Activated CD8-positive, alpha-beta memory T cell treated with anti-CD3 and anti-CD28 coated beads for 24 hours (primary cell): ENCODE data around the gene NPW.

Source experiments
- DNase-seq: peaks from one replicate; pipeline ENCODE4 v3.0.0-alpha.2; 2020

Gene NPW

DNA sequence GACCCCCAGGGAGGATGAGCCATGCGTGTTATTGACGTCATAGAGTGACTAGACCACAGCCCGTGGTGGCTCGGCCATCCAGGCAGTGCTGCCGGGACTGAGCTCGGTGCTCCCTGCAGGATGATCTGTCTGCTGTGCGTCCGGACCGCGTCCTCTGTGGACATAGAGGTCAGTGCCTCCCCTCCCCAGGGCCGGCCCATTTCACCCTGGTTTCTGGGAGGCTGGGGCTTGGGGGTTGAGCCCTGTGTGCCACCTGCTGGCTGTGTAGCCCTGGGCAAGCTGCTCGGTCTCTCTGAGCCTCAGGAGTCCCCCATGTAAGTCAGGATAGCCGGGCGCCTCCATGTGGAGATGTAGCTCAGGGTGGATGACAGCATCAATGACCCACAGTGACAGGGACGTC is 36.5 kb downstream of the NPW start:
- no peak for DNase-seq

DNA sequence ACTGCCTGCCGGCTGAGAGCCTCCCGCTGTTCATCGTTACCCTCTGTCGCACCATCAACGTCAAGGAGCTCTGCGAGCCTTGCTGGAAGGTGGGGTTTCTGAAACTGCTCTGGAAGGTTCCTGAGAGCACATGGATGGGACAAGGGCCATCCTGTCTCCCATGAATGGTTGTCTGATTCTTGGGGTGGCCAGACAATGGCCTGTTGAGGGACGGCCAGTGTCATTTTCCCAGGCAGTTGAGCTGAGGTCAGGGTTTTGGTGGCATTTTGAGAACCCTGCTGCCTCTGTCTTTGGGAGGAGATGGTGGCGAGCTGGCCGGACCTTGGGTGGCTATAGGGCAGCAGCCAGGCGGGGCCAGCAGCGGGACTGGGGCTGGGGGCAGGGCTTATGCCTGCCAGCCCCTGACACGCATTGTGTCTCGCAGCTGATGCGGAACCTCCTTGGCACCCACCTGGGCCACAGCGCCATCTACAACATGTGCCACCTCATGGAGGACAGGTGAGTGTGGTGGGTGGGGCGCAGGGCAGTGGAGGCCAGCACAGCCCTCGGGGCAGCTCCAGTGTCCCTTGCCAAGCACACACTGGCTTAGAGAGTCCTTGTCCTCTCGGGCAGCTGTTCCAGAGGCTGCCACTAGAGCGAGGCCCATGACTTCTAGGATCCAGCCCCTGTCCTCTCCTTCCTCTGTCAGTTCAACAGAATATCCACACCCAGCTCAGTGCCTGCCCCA is 37.3 kb downstream of the NPW start:
- DNase-seq = no peak

DNA sequence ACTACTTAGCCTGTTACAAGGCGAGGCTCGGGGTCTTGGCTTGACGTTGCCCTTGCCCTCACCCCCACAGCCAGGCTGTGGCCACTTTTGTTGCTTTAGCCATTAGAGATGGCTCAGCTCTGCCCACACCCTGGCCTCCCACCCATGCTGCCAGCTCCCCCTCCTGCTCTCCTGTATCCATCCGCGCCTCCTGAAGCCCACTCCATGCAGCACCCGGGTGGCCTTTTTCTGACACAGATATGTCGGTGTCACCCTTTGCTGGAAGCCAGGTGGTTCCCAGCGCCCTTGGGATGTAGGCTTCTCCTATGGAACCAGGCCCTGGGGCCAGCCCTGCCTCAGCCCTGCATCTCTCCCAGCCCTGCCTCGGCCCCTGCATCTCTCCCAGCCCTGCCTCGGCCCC is 37.9 kb downstream of the NPW start:
- DNase-seq = no peak

DNA sequence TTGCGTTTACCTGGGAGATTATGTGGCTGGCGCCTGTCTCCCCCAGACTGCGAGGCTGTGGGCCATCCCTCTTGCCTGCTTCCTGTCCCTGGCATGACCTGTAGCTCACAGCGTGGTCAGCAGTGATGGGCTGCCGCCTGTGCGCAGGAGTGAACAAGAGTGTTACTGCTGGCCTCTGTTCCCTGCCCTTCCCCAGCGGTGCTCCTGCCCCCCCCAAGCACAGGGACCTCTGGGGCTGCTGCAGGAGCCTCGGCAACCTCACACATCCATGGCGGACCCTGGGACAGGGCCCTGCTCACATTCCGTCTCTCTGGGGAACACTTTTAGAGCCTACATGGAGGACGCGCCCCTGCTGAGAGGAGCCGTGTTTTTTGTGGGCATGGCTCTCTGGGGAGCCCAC is 38.8 kb downstream of the NPW start:
- no peak for DNase-seq

DNA sequence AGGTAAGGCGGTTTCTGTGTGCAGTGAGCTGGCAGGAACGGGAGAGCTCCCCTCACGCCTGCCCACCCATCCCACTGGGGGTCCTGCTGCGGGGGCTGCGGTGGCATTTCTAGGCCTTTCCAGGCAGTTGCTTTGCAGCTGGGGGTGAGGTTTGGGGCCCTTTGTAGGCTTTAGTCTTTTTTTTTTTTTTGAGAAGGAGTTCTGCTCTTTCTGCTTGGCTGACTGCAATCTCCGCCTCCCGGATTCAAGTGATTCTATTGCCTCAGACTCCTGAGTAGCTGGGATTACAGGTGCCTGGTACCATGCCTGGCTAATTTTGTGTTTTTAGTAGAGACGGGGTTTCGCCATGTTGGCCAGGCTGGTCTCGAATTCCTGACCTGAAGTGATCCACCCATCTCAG is 39.3 kb downstream of the NPW start:
- DNase-seq = no peak

DNA sequence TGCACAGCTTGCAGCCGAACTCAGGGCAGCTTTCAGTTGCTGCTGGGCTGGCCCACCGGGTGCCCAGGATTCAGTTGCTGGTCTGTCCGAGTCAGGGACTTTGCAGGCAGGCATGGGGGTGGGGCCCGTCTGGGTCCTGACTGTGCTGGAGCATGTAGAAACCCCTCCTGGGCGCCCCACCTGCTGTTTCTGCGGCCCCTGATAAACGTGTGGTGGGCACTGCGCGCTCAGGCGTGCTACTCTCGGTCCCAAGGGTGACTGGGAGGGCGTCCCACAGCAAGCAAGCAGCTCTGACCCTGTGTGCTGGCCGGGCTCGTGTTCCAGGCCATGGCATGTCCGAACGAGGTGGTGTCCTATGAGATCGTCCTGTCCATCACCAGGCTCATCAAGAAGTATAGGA is 40.8 kb downstream of the NPW start:
- DNase-seq = no peak

DNA sequence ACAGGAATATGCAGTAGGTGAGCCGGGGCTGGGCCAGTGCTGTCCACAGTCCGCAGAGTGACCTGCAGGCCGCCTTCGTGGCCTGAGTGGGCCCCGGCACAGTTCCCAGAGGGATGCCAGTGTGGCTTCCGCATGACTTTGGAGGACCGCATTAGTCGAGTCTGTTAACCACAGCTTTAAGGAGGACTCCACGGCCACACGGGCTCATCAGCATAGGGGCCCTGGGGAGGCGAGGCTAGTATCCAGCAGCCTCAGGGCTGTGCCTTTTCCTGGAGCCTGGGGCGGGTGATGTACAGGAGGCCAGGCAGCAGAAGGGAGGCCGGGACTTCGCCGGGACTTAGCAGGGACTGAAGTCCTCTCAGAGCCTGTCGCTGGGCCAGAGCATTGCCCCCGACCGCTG is 41.4 kb downstream of the NPW start:
- no peak for DNase-seq

DNA sequence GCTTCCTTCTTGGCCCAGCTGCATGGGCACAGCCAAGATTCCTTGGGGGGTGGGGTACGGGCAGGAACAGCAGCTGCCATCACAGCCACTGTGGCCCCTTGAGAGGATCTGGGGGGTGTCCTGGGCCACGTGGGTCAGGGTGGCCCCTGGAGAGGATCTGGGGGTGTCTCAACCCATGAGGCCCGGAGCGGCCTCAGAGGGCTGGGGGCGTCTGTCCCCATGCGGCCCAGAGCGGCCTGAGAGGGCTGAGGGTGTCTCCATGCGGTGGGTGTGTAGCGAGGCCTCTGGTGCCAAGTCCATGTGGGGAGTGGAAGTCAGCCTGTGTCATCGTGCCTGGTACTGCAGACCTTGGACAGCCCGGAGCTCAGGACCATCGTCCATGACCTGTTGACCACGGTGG is 41.9 kb downstream of the NPW start:
- DNase-seq = no peak

DNA sequence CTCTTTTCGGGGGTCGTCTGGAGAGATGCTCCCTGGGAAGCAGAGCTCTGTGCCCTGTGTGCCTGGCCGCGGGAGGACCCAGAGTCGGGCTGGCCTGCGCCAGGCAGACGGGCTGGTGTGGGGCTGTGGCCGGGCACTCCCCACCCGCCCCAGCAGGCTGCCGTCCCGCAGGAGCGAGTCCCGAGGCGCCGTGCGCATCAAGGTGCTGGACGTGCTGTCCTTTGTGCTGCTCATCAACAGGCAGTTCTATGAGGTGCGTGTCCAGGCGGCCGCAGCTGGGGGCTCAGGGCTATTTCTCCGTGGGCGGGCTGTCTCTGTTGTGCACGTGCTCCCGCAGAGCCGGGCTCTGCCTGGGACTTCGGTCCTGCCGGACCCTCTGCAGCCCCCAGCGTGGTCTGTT is 43.2 kb downstream of the NPW start:
- DNase-seq = no peak

DNA sequence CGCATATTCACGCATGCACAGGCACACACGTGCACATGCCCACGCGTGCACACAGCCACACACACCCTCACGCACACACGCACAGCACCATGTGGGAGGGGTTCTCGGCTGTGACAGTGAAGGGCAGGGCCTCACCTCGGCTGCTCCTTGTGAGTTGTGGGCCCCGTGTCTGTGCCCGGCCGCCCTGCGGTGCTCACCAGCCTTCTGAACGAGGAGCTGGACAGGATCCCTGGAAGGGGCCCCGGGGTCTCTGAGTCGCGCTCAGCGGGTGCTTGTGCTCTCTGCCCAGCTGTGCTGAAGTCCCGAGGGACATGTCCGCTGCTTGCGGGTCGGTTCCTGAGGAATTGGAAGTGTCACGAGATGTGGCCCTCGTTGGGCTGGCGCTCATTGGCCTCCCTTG is 44.3 kb downstream of the NPW start:
- no peak for DNase-seq

DNA sequence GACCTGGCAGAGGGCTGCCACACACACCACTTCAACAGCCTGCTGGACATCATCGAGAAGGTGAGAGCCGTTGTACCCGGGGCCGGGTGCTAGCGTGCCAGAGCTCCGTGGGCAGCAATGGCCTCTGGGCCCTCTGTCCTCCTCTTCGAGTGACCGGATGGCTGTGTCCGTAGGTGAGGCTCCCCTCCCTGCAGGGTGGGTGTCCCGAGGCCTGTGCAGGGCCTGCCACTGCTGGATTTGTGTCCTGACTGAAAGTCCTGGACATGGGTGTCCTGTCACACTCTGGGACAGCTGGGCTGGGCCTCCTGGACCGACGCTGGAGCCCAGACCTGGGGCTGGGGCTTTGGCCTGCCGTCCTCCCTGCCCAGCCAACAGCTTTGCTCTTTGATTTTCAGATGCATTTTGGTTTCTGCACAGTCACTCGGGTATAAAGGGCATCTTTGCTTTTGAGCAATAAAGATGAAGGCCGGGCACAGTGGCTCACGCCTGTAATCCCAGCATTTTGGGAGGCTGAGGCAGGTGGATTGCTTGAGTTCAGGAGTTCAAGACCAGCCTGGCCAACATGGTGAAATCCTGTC is 44.9 kb downstream of the NPW start:
- no peak for DNase-seq

DNA sequence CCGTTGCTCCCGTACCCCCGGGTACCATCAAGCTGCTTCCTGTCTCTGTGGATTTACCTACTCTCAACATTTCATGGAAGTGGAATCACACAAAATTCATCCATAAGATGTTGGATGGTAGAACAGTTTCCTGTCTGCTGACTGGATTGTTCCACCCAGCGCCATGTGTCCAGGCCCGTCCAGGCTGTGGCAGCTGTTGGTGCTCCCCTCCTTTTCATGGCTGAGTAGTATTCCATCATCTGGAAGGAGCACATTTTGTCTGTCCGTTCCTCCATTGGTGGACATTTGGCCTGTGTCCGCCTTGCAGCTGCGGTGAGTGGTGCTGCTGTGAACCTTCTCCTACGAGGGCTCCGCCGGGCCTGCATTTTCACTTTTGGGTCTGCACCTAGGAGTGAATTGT is 46.6 kb downstream of the NPW start:
- no peak for DNase-seq
